ENCODE results near the gene TFF2. TPM values are rescaled to one million over a fixed set of nuclear protein-coding genes. Genes with fewer than 3 reads are reported as not detected.

Gene TFF2
- total RNA-seq, 3 donors from 2014 or later (not counting 1 experiment from before 2014, with no cell fraction given) = not detected

DNA sequence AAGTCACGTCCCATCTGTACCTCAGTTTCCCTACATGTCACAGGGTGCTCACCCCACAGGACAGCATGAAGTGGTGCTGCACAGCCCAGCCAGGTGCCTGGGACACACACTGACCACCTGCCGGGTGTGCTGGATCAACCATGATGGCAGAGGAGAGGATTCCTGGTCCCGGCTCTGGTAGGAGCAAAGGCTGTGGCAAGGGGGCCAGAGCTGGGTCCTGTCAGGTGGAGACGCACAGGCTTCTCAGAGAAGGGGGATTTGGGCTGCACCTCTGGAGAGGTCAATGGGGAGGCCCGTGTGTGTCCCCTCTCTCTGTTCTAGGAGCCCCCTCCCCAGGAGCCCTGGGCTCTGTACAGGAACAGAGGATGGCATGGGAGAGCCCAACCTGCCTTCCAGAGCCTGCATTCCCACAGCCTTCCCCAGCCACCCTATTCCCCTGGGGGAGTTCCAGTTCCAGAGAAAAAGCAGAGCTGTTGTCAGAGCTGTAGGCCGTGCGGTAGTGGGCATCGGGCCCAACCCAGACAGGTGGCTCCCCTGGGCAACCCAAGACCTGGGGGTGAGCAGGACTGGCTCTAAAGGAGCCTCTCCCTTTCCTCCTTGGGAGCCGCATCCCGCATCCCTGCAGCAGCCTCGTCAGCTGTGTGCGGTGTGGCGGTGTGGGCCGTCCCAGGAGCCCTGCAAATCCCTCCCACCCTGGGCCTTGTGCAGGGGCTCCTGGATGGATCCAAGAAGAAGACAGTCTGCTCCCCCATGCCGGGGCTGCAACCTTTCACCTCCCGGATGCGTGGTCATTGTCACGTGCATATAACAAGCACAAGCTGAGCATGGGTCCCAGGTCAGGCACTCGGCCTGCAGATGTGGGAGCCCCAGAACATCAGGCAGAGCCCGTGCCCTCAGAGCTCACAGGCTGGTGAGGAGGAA is 32.7 kb downstream of the TFF2 start:
- no peak overlapping the region for H3K4me3 Mint-ChIP-seq
- H3K9me3 Mint-ChIP-seq = no peaks in the 10 kb centered on the region
- TF ChIP-seq, protein P1, sequence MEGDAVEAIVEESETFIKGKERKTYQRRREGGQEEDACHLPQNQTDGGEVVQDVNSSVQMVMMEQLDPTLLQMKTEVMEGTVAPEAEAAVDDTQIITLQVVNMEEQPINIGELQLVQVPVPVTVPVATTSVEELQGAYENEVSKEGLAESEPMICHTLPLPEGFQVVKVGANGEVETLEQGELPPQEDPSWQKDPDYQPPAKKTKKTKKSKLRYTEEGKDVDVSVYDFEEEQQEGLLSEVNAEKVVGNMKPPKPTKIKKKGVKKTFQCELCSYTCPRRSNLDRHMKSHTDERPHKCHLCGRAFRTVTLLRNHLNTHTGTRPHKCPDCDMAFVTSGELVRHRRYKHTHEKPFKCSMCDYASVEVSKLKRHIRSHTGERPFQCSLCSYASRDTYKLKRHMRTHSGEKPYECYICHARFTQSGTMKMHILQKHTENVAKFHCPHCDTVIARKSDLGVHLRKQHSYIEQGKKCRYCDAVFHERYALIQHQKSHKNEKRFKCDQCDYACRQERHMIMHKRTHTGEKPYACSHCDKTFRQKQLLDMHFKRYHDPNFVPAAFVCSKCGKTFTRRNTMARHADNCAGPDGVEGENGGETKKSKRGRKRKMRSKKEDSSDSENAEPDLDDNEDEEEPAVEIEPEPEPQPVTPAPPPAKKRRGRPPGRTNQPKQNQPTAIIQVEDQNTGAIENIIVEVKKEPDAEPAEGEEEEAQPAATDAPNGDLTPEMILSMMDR (IDR thresholded peaks at IDR 0.05) = no peak
- peaks cover 9 to 10% of the 10 kb centered on the region in 2 donors for H3K4me1 Mint-ChIP-seq
- H3K36me3 Mint-ChIP-seq = no peaks in the 10 kb centered on the region
- Histone ChIP-seq H3K36me3 (ENCODE audit: control insufficient read depth, insufficient read depth, low read length) (no peaks in the 10 kb centered on the region), H3K4me1 (ENCODE audit: control insufficient read depth, insufficient read depth, low read length) (peaks cover 16% of the 10 kb centered on the region), H3K4me3 (ENCODE audit: low read length) (no peak overlapping the region), H3K27ac (ENCODE audit: low read length) (no peak overlapping the region), H3K27me3 (ENCODE audit: control insufficient read depth, insufficient read depth, low read length) (no peaks in the 10 kb centered on the region), H3K9me3 (ENCODE audit: control insufficient read depth, insufficient read depth, low read length) (no peaks in the 10 kb centered on the region)
- WGBS (ENCODE audit: insufficient coverage) = 95% methylated on average over 20 of the region's 20 CpGs
- no peak overlapping the region for H3K27ac Mint-ChIP-seq
- peaks cover 6% of the 10 kb centered on the region in 2 donors for H3K27me3 Mint-ChIP-seq (ENCODE audit: low read depth in 2 of 2)
- intact Hi-C loops (cut with micrococcal nuclease) = no loop called here
- ATAC-seq (no peak), DNase-seq (no peak)

DNA sequence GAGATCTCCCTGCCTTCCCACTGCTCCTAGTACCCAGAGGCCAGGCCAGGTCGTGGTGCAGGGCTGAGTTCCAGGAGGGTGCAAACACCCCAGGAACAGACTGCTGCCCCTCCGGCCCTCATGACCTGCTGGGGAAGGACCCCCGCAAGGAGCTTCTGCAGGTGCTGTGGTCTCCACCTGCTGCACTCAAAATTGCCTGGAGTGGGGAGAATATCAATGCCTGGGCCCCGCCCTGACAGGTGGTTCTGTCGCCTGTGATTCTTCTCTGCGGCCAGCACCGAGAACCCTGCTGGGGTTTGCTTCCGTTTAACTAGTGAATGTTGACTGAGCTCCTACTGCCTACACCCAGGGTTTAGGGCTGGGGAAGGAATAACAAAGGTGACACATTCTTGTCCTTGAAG is 33.5 kb downstream of the TFF2 start:
- Mint-ChIP-seq H3K36me3 (no peaks in the 10 kb centered on the region), H3K4me3 (no peak overlapping the region), H3K27ac (no peak overlapping the region), H3K9me3 (no peaks in the 10 kb centered on the region), H3K4me1 (peaks cover 9 to 10% of the 10 kb centered on the region in 2 donors), H3K27me3 (ENCODE audit: low read depth in 2 of 2) (peaks cover 0 to 3% of the 10 kb centered on the region in 2 donors)
- WGBS (ENCODE audit: insufficient coverage) = 79% methylated on average over 8 of the region's 8 CpGs
- TF ChIP-seq, protein P1 (IDR thresholded peaks at IDR 0.05) = no peak
- DNase-seq (no peak), ATAC-seq (no peak)
- H3K27me3 ChIP-seq (ENCODE audit: control insufficient read depth, insufficient read depth, low read length) = no peaks in the 10 kb centered on the region
- no peaks in the 10 kb centered on the region for H3K36me3 ChIP-seq (ENCODE audit: control insufficient read depth, insufficient read depth, low read length)
- no peak overlapping the region for H3K27ac ChIP-seq (ENCODE audit: low read length)
- no peak overlapping the region for H3K4me3 ChIP-seq (ENCODE audit: low read length)
- H3K4me1 ChIP-seq (ENCODE audit: control insufficient read depth, insufficient read depth, low read length) = peaks cover 16% of the 10 kb centered on the region
- H3K9me3 ChIP-seq (ENCODE audit: control insufficient read depth, insufficient read depth, low read length) = no peaks in the 10 kb centered on the region
- intact Hi-C loops (cut with micrococcal nuclease) = no loop called here

DNA sequence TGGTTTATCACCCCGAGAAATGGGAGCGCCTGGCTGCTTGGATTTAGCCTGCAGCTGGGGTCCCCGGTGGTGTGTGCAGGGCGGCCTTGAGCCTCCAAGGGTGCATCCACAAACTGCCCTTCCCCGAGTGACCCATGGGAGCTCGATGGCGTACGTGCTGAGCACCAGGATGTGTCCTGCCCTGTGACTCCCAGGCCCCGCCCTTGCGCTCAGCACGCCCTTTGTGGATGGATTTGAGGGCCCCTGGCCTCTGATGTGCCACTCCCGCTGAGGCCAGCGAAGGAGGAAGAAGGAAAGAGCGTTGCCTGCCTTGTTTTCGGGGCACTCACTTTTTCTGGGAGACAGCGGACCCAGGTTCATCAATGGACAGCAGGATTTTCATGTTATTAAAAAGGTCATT is 33.9 kb downstream of the TFF2 start:
- no peak overlapping the region for H3K4me3 ChIP-seq (ENCODE audit: low read length)
- intact Hi-C loops (cut with micrococcal nuclease) = no loop called here
- H3K36me3 ChIP-seq (ENCODE audit: control insufficient read depth, insufficient read depth, low read length) = no peaks in the 10 kb centered on the region
- no peaks in the 10 kb centered on the region for H3K9me3 Mint-ChIP-seq
- no peak overlapping the region for H3K4me3 Mint-ChIP-seq
- H3K4me1 Mint-ChIP-seq = peaks cover 9 to 10% of the 10 kb centered on the region in 2 donors
- no peaks in the 10 kb centered on the region for H3K27me3 ChIP-seq (ENCODE audit: control insufficient read depth, insufficient read depth, low read length)
- H3K27ac Mint-ChIP-seq = no peak overlapping the region
- DNase-seq = no peak
- WGBS (ENCODE audit: insufficient coverage) = 94% methylated on average over 16 of the region's 16 CpGs
- ATAC-seq = no peak
- H3K27me3 Mint-ChIP-seq (ENCODE audit: low read depth in 2 of 2) = peaks cover 0 to 3% of the 10 kb centered on the region in 2 donors
- TF ChIP-seq, protein P1 (IDR thresholded peaks at IDR 0.05) = no peak
- no peak overlapping the region for H3K27ac ChIP-seq (ENCODE audit: low read length)
- H3K9me3 ChIP-seq (ENCODE audit: control insufficient read depth, insufficient read depth, low read length) = no peaks in the 10 kb centered on the region
- H3K4me1 ChIP-seq (ENCODE audit: control insufficient read depth, insufficient read depth, low read length) = peaks cover 16% of the 10 kb centered on the region
- H3K36me3 Mint-ChIP-seq = no peaks in the 10 kb centered on the region

Measured in natural killer cell (primary cell).